ENCODE results near the gene TNNT2.

DNA sequence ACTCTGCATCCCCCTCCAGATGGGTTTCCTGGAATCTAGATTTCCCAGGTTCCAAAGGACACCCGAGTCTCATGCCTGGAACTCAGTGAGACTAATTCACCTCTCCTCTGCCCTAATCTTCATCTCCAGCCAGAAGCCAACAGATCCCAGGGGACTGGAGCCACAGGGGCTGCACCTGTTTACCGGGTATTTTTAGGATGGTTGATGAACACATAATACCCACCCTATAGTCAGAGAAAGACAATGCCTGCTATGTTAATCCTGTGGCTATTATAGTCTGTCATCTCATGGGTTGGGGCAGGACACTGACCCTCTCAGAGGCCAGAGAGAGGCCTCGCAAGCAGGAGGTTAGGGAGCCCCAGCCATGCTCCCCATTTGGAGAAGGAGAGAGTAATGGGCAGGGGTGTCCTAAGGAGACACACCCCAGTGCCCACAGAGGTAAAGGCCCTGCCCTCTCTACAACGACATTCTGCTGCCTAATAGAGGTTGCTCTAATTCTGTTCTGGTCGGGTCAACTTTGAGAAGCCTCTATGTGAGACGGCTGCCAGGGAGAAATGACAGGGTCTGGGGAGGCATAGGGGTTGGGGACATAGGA is 45.1 kb upstream of the TNNT2 start:
- TF ChIP-seq, protein P1, sequence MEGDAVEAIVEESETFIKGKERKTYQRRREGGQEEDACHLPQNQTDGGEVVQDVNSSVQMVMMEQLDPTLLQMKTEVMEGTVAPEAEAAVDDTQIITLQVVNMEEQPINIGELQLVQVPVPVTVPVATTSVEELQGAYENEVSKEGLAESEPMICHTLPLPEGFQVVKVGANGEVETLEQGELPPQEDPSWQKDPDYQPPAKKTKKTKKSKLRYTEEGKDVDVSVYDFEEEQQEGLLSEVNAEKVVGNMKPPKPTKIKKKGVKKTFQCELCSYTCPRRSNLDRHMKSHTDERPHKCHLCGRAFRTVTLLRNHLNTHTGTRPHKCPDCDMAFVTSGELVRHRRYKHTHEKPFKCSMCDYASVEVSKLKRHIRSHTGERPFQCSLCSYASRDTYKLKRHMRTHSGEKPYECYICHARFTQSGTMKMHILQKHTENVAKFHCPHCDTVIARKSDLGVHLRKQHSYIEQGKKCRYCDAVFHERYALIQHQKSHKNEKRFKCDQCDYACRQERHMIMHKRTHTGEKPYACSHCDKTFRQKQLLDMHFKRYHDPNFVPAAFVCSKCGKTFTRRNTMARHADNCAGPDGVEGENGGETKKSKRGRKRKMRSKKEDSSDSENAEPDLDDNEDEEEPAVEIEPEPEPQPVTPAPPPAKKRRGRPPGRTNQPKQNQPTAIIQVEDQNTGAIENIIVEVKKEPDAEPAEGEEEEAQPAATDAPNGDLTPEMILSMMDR (conservative IDR thresholded peaks at IDR 0.05): no peak
- no peak for TF ChIP-seq EZH2 (IDR thresholded peaks at IDR 0.05; ENCODE audit: low read depth)

All from PC-9 (cell line).